Upper lobe of left lung (tissue), 4 donors: ENCODE data around the gene COLEC11.

Experiments
- CTCF ChIP-seq, 6 experiments: fragments of 450-650 bp in 4 of 6; fragments of 200-600 bp in 2 of 6; sonication (generic) in 2 of 6; IDR thresholded peaks; one replicate each; pipeline ENCODE4 v1.5.1; 2016 to 2019; ENCODE audit warnings: antibody characterized with exemption in 6 of 6
- EP300 ChIP-seq, 4 donors: sonication (generic); formaldehyde crosslinking; IDR thresholded peaks; one replicate each; pipeline ENCODE4 v1.5.1; 2017; ENCODE audit warnings: antibody characterized with exemption in 4 of 4, control low read depth in 2 of 4
- POLR2A ChIP-seq, 4 donors: fragments of 450-650 bp; IDR thresholded peaks; one replicate each; pipeline ENCODE4 v1.5.1; 2016 to 2017; ENCODE audit warnings: antibody characterized with exemption in 4 of 4, mild to moderate bottlenecking in 2 of 4
- POLR2AphosphoS5 ChIP-seq, 2 donors: sonication (generic); formaldehyde crosslinking; IDR thresholded peaks; one replicate each; pipeline ENCODE4 v1.5.1; 2017; ENCODE audit warnings: antibody characterized with exemption in 2 of 2

- no peak for TF ChIP-seq CTCF (IDR thresholded peaks at IDR 0.05)
- no peak for TF ChIP-seq EP300 (IDR thresholded peaks at IDR 0.05)
- TF ChIP-seq POLR2A (IDR thresholded peaks at IDR 0.05) = no peak
- TF ChIP-seq POLR2AphosphoS5 (IDR thresholded peaks at IDR 0.05) = no peak
These were observed 11.1 kb downstream of the COLEC11 start for GRCh38 chr2:3606028-3606369.
